Measurements from ENCODE around the gene DOC2B. TPM values are rescaled to one million over a fixed set of nuclear protein-coding genes. Genes with fewer than 3 reads are reported as not detected.

The DOC2B gene
- total and polyA plus RNA-seq, 10 donors: 0.91 to 17.0 (median 7.1) TPM

GRCh38 chr17:183021-183420 lies 1.6 kb upstream of the DOC2B start:
- DNase-seq: no peak

GRCh38 chr17:182050-182751 lies 751 bp upstream of the DOC2B start:
- DNase-seq: no peak
- TF ChIP-seq POLR2AphosphoS5 (IDR thresholded peaks at IDR 0.05) (no peak), CTCF (IDR thresholded peaks at IDR 0.05 in 8 of 11, conservative IDR thresholded peaks at IDR 0.05 in 3 of 11) (no peak), POLR2A (IDR thresholded peaks at IDR 0.05) (no peak)
- H3K27me3 ChIP-seq (replicated peaks in 1 of 7): peaks cover 0 to 67% (median 23%) of the 10 kb centered on the region in 7 donors

More at GRCh38 chr17:183021-183420, 1.6 kb upstream of the DOC2B start:
- TF ChIP-seq CTCF (IDR thresholded peaks at IDR 0.05 in 8 of 11, conservative IDR thresholded peaks at IDR 0.05 in 3 of 11): no peak
- TF ChIP-seq POLR2AphosphoS5 (IDR thresholded peaks at IDR 0.05): no peak
- no peak for TF ChIP-seq POLR2A (IDR thresholded peaks at IDR 0.05)
- intact Hi-C loops (cut with DNase I; ENCODE audit: low total_unique reads): no loop called here
- no peak overlapping the region for H3K27ac ChIP-seq
- WGBS, 5 donors: 56 to 87% (median 77%) methylated on average over 8 of the region's 8 CpGs
- H3K4me1 ChIP-seq: peaks cover 0 to 63% (median 33%) of the 10 kb centered on the region in 6 donors
- H3K27me3 ChIP-seq (replicated peaks in 1 of 7): peaks cover 0 to 59% (median 23%) of the 10 kb centered on the region in 7 donors
- H3K9me3 ChIP-seq: no peaks in the 10 kb centered on the region
- H3K36me3 ChIP-seq: no peaks in the 10 kb centered on the region
- H3K4me3 ChIP-seq: no peak overlapping the region

GRCh38 chr17:180381-181244 lies 837 bp downstream of the DOC2B start:
- DNase-seq: no peak
- Histone ChIP-seq H3K36me3 (no peaks in the 10 kb centered on the region), H3K4me1 (peaks cover 0 to 58% (median 33%) of the 10 kb centered on the region in 6 donors), H3K9me3 (no peaks in the 10 kb centered on the region), H3K27me3 (replicated peaks in 1 of 7) (peaks cover 0 to 67% (median 23%) of the 10 kb centered on the region in 7 donors), H3K4me3 (peak overlapping the region; percentile 35 to 63 (median 43)), H3K27ac (peak overlapping the region; percentile 29 to 76 (median 42))
- WGBS, 5 donors: 2 to 4% (median 3%) methylated on average over 67 to 112 of the region's 112 CpGs
- intact Hi-C loops (cut with DNase I; ENCODE audit: low total_unique reads): no loop called here
- TF ChIP-seq POLR2A (IDR thresholded peaks at IDR 0.05): no peak
- peak in 1 of 3 donors; percentile 9 for TF ChIP-seq POLR2AphosphoS5 (IDR thresholded peaks at IDR 0.05)

More at GRCh38 chr17:182050-182751, 751 bp upstream of the DOC2B start:
- H3K4me1 ChIP-seq: peaks cover 0 to 63% (median 33%) of the 10 kb centered on the region in 6 donors
- H3K9me3 ChIP-seq: no peaks in the 10 kb centered on the region
- WGBS, 5 donors: 58 to 76% (median 64%) methylated on average over 10 to 18 of the region's 18 CpGs
- no peak overlapping the region for H3K27ac ChIP-seq
- H3K36me3 ChIP-seq: no peaks in the 10 kb centered on the region
- H3K4me3 ChIP-seq: peak overlapping the region in 7 of 8 donors; percentile 15 to 63 (median 43)
- intact Hi-C loops (cut with DNase I; ENCODE audit: low total_unique reads): no loop called here

GRCh38 chr17:179781-180380 lies 1.6 kb downstream of the DOC2B start:
- Histone ChIP-seq H3K4me1 (peaks cover 0 to 54% (median 33%) of the 10 kb centered on the region in 6 donors), H3K9me3 (no peaks in the 10 kb centered on the region), H3K27me3 (replicated peaks in 1 of 7) (peaks cover 0 to 67% (median 23%) of the 10 kb centered on the region in 7 donors), H3K36me3 (no peaks in the 10 kb centered on the region), H3K4me3 (peak overlapping the region; percentile 35 to 63 (median 43)), H3K27ac (peak overlapping the region in 4 of 8 donors; percentile 41 to 76 (median 64))
- TF ChIP-seq POLR2A (IDR thresholded peaks at IDR 0.05) (no peak), CTCF (IDR thresholded peaks at IDR 0.05 in 8 of 11, conservative IDR thresholded peaks at IDR 0.05 in 3 of 11) (no peak), POLR2AphosphoS5 (IDR thresholded peaks at IDR 0.05) (no peak)
- DNase-seq: no peak
- intact Hi-C loops (cut with DNase I; ENCODE audit: low total_unique reads): no loop called here
- WGBS, 5 donors: 10 to 51% (median 27%) methylated on average over 15 to 32 of the region's 32 CpGs
